GM20000 (cell line): ENCODE measurements around the gene ALOXE3.

Source experiments
- DNase-seq: peaks from one replicate; pipeline ENCODE4 v3.0.0; 2012; ENCODE audit warnings: low spot score
- CTCF ChIP-seq: IDR thresholded peaks from 2 replicates; pipeline ENCODE4 v1.5.1; 2012; ENCODE audit warnings: mild to moderate bottlenecking, control low read depth; ENCODE audit errors: extremely low read depth, missing control alignments

Gene ALOXE3

GRCh38 chr17:8068736-8069586 lies 49.4 kb downstream of the ALOXE3 start:
- no peak for DNase-seq
- TF ChIP-seq CTCF: no peak

GRCh38 chr17:8067806-8068205 lies 50.5 kb downstream of the ALOXE3 start:
- no peak for TF ChIP-seq CTCF
- DNase-seq: no peak

GRCh38 chr17:8066841-8067775 lies 51.2 kb downstream of the ALOXE3 start:
- DNase-seq: no peak
- no peak for TF ChIP-seq CTCF

GRCh38 chr17:8064561-8065019 lies 53.7 kb downstream of the ALOXE3 start:
- DNase-seq: no peak
- TF ChIP-seq CTCF: no peak

- no peak for DNase-seq
- no peak for TF ChIP-seq CTCF
Measured at GRCh38 chr17:8063761-8064534, 54.4 kb downstream of the ALOXE3 start.

GRCh38 chr17:8062807-8063483 lies 55.4 kb downstream of the ALOXE3 start:
- DNase-seq: no peak

More at GRCh38 chr17:8062807-8063483, 55.4 kb downstream of the ALOXE3 start:
- TF ChIP-seq CTCF: no peak
